ENCODE measurements around the gene LMAN2L. TPM values are rescaled to one million over a fixed set of nuclear protein-coding genes. Genes with fewer than 3 reads are reported as not detected.
A peak's percentile ranks its signal among the peaks of the same experiment; 100 is the strongest.

The LMAN2L gene
- total RNA-seq, 1 experiment from 2014 or later = 17.6 TPM

- Histone ChIP-seq H3T11ph (ENCODE audit: low read length) (no peak overlapping the region), H3K79me1 (ENCODE audit: insufficient read depth, low read depth, low read length, poor library complexity, severe bottlenecking) (no peaks in the 10 kb centered on the region), H4K20me1 (ENCODE audit: control insufficient read depth, insufficient read depth, insufficient read length) (no peaks in the 10 kb centered on the region), H3K23me2 (ENCODE audit: insufficient read length, low read depth, low read length, poor library complexity, severe bottlenecking) (no peaks in the 10 kb centered on the region), H3K9ac (ENCODE audit: extremely low read depth, insufficient read length, low read length) (no peak overlapping the region), H4K5ac (ENCODE audit: insufficient read length, low read depth, low read length) (no peak overlapping the region), H3K4me1 (ENCODE audit: insufficient read depth, low read length) (0 out of 2 replicates have a peak, but pooled peaks cover 2% of the 10 kb centered on the region), H3K27ac (ENCODE audit: insufficient read length, low read depth, low read length) (no peak overlapping the region), H2AK5ac (ENCODE audit: insufficient read length, low read length) (no peak overlapping the region), H3K4ac (ENCODE audit: low read depth, low read length) (no peak overlapping the region), H2AFZ (ENCODE audit: low read length) (no peak overlapping the region), H3K23ac (ENCODE audit: insufficient read length, low read depth, low read length) (no peak overlapping the region), H3K27me3 (ENCODE audit: insufficient read depth, low read length) (no peaks in the 10 kb centered on the region), H4K91ac (ENCODE audit: insufficient read length, low read depth, low read length) (no peak overlapping the region), H4K8ac (replicated peaks; ENCODE audit: insufficient read length, low read depth, low read length) (no peak overlapping the region), H2BK5ac (ENCODE audit: insufficient read length, low read length) (no peak overlapping the region), H2BK20ac (ENCODE audit: low read depth, low read length, poor library complexity, severe bottlenecking) (no peak overlapping the region), H2BK120ac (ENCODE audit: low read depth, low read length, poor library complexity, severe bottlenecking) (no peak overlapping the region), H3K56ac (ENCODE audit: insufficient read length, low read depth, low read length) (no peak overlapping the region), H3K14ac (ENCODE audit: insufficient read depth, low read length) (no peak overlapping the region), H3K4me2 (ENCODE audit: insufficient read depth, insufficient read length, low read length) (no peak overlapping the region), H2BK15ac (ENCODE audit: low read depth, low read length) (no peak overlapping the region), H3K79me2 (ENCODE audit: insufficient read depth, low read length) (no peaks in the 10 kb centered on the region), H2BK12ac (ENCODE audit: insufficient read length, low read depth, low read length) (no peak overlapping the region), H3K18ac (ENCODE audit: insufficient read length, low read depth, low read length) (no peak overlapping the region), H3K9me3 (ENCODE audit: control insufficient read depth, low read depth, low read length) (no peaks in the 10 kb centered on the region)
- no peak overlapping the region for H3K4me3 Mint-ChIP-seq
- peaks cover 5 to 21% of the 10 kb centered on the region in 2 experiments; a peak in 3 of 4 replicates for H3K4me1 Mint-ChIP-seq
- H3K36me3 Mint-ChIP-seq (ENCODE audit: insufficient read depth in 1 of 3, low read depth in 3 of 3) = peaks cover 0 to 6% (median 0%) of the 10 kb centered on the region in 3 experiments; a peak in 3 of 7 replicates
- WGBS (ENCODE audit: extremely low coverage, insufficient read length, low lambda C conversion rate) = no CpG with 5 or more reads among the region's 7 CpGs
- no peaks in the 10 kb centered on the region for H3K27me3 Mint-ChIP-seq (ENCODE audit: low read depth)
- no peaks in the 10 kb centered on the region; a peak in 1 of 5 replicates for H3K9me3 Mint-ChIP-seq
- TF ChIP-seq CTCF (conservative IDR thresholded peaks at IDR 0.05) = no peak
- DNase-seq = no peak
- H3K27ac Mint-ChIP-seq = peak overlapping the region in 1 of 3 experiments; percentile 53; a peak in 1 of 7 replicates
Measured at GRCh38 chr2:96769814-96770213, 29.9 kb upstream of the LMAN2L start.

Measured in H9 (cell line).